Stimulated activated effector memory CD8-positive, alpha-beta T cell treated with anti-CD3 and anti-CD28 coated beads, Interleukin-12 subunit alpha, Interleukin-12 subunit beta, amount 100 ng/mL, for 72 hours (primary cell): ENCODE results near the gene FHOD3.

Experiments used
- ATAC-seq: fragments of 150-1000 bp; cut with Tn5 transposase; 2 replicates; pipeline ENCODE4 v1.10.0; 2021
- DNase-seq, 2 donors: peaks; one replicate each; pipeline ENCODE4 v3.0.0; 2021 to 2022; ENCODE audit warnings: low spot score in 2 of 2
- H3K27ac Mint-ChIP-seq: one replicate; pipeline ENCODE4 v1.8.0; 2022; ENCODE audit warnings: mild to moderate bottlenecking, mixed read lengths
- H3K36me3 Mint-ChIP-seq: one replicate; pipeline ENCODE4 v1.8.0; 2022; ENCODE audit warnings: mild to moderate bottlenecking, mixed read lengths
- H3K4me1 Mint-ChIP-seq: one replicate; pipeline ENCODE4 v1.8.0; 2022; ENCODE audit warnings: mixed read lengths
- H3K4me3 Mint-ChIP-seq: one replicate; pipeline ENCODE4 v1.8.0; 2022; ENCODE audit warnings: mild to moderate bottlenecking, mixed read lengths
- H3K9me3 Mint-ChIP-seq: one replicate; pipeline ENCODE4 v1.8.0; 2022; ENCODE audit warnings: mixed read lengths

The FHOD3 gene

GRCh38 chr18:36284268-36284667 lies 13.2 kb upstream of the FHOD3 start:
- DNase-seq (no peak), ATAC-seq (no peak)
- no peak overlapping the region for H3K27ac Mint-ChIP-seq
- H3K4me1 Mint-ChIP-seq: no peaks in the 10 kb centered on the region
- H3K9me3 Mint-ChIP-seq: no peaks in the 10 kb centered on the region
- no peak overlapping the region for H3K4me3 Mint-ChIP-seq
- no peaks in the 10 kb centered on the region for H3K36me3 Mint-ChIP-seq

GRCh38 chr18:36284671-36285295 lies 12.7 kb upstream of the FHOD3 start:
- no peak overlapping the region for H3K4me3 Mint-ChIP-seq
- H3K9me3 Mint-ChIP-seq: no peaks in the 10 kb centered on the region
- H3K27ac Mint-ChIP-seq: no peak overlapping the region
- ATAC-seq: peak; percentile 47
- H3K36me3 Mint-ChIP-seq: no peaks in the 10 kb centered on the region
- DNase-seq: peak in 1 of 2 donors; percentile 23
- H3K4me1 Mint-ChIP-seq: no peaks in the 10 kb centered on the region

GRCh38 chr18:36287653-36288052 lies 9.9 kb upstream of the FHOD3 start:
- Mint-ChIP-seq H3K9me3 (no peaks in the 10 kb centered on the region), H3K4me1 (no peaks in the 10 kb centered on the region), H3K27ac (no peak overlapping the region), H3K36me3 (no peaks in the 10 kb centered on the region), H3K4me3 (no peak overlapping the region)
- DNase-seq (no peak), ATAC-seq (no peak)

GRCh38 chr18:36288689-36289088 lies 8.8 kb upstream of the FHOD3 start:
- H3K27ac Mint-ChIP-seq: no peak overlapping the region
- no peaks in the 10 kb centered on the region for H3K4me1 Mint-ChIP-seq
- no peak overlapping the region for H3K4me3 Mint-ChIP-seq
- ATAC-seq: no peak
- H3K9me3 Mint-ChIP-seq: no peaks in the 10 kb centered on the region
- H3K36me3 Mint-ChIP-seq: no peaks in the 10 kb centered on the region
- DNase-seq: no peak

DNA sequence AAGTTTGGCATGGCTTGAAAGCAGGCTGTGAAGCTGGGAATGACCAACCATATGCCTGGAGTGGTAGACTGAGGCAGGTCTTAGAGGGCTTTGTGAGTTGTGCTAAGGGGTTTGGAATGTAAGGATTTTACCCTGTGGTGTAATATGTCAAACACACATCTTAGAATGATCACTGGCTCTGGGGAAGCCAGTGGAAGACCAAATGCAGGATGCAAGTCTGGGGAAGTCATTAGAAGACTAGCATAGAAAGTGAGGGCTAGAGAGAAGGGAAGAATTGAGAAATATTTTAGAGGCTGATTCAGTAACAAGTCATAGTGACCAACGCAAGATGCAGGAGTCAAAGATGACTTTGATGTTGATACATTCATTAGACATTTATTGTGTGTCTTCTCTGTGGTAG lies 3.5 kb upstream of the FHOD3 start:
- no peaks in the 10 kb centered on the region for H3K4me1 Mint-ChIP-seq
- H3K9me3 Mint-ChIP-seq: no peaks in the 10 kb centered on the region

GRCh38 chr18:36295214-36295613 lies 2.3 kb upstream of the FHOD3 start:
- Mint-ChIP-seq H3K4me3 (no peak overlapping the region), H3K36me3 (no peaks in the 10 kb centered on the region), H3K9me3 (no peaks in the 10 kb centered on the region), H3K4me1 (no peaks in the 10 kb centered on the region), H3K27ac (no peak overlapping the region)
- ATAC-seq (no peak), DNase-seq (no peak)

More for the DNA sequence above, 3.5 kb upstream of the FHOD3 start:
- Mint-ChIP-seq H3K4me3 (no peak overlapping the region), H3K36me3 (no peaks in the 10 kb centered on the region), H3K27ac (no peak overlapping the region)
- ATAC-seq (no peak), DNase-seq (no peak)

DNA sequence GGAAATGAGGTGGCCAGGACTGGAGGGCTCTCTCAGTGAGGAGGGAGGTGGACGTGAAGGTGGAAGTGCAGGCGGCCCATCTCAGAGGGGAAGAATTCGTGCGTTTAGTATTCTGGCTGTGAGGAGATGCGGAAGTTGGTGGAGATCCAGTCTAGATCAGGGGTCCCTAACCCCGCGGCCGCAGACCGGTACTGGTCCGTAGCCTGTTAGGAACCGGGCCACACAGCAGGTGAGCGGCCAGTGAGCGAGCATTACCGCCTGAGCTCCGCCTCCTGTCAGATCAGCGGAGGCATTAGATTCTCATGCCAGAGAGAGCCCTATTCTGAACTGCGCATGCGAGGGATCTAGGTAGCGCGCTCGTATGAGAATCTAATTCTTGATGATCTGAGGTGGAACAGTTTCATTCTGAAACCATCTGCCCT lies 1.6 kb upstream of the FHOD3 start:
- no peak for ATAC-seq
- H3K4me1 Mint-ChIP-seq: no peaks in the 10 kb centered on the region
- H3K4me3 Mint-ChIP-seq: no peak overlapping the region
- no peak for DNase-seq
- H3K36me3 Mint-ChIP-seq: no peaks in the 10 kb centered on the region
- no peak overlapping the region for H3K27ac Mint-ChIP-seq
- H3K9me3 Mint-ChIP-seq: no peaks in the 10 kb centered on the region

GRCh38 chr18:36296650-36297416 lies 680 bp upstream of the FHOD3 start:
- H3K9me3 Mint-ChIP-seq: no peaks in the 10 kb centered on the region
- no peaks in the 10 kb centered on the region for H3K4me1 Mint-ChIP-seq
- no peak overlapping the region for H3K4me3 Mint-ChIP-seq
- H3K36me3 Mint-ChIP-seq: no peaks in the 10 kb centered on the region
- DNase-seq (no peak), ATAC-seq (peak; percentile 16)
- H3K27ac Mint-ChIP-seq: no peak overlapping the region

- Mint-ChIP-seq H3K27ac (no peak overlapping the region), H3K4me1 (no peaks in the 10 kb centered on the region), H3K9me3 (no peaks in the 10 kb centered on the region), H3K4me3 (no peak overlapping the region), H3K36me3 (no peaks in the 10 kb centered on the region)
- DNase-seq (no peak), ATAC-seq (peak; percentile 9)
These were observed 721 bp downstream of the FHOD3 start for GRCh38 chr18:36298126-36298741.

GRCh38 chr18:36299015-36299414 lies 1.5 kb downstream of the FHOD3 start:
- no peak for ATAC-seq
- H3K36me3 Mint-ChIP-seq: no peaks in the 10 kb centered on the region
- H3K9me3 Mint-ChIP-seq: no peaks in the 10 kb centered on the region
- no peak overlapping the region for H3K4me3 Mint-ChIP-seq
- H3K27ac Mint-ChIP-seq: no peak overlapping the region
- no peaks in the 10 kb centered on the region for H3K4me1 Mint-ChIP-seq
- no peak for DNase-seq

DNA sequence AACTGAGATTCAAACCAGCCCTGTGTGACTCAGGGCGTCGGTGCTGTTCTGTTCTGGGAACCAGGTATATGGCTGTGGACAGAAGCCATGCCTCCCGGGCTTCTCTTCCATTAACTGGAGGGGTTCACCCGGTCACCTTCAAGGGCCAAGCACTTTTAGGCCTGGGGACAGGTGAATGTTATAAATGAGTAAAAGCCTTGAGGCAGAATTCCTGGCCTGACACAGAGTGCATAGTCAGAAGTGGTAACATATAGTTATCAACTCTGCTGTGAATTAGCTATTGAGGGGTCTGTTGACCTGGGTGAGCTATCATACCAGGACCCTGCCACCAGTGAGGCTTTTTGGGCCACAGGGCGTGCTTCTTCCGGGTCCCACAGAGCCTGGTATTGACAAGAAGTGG lies 2.7 kb downstream of the FHOD3 start:
- no peak for DNase-seq
- no peaks in the 10 kb centered on the region for H3K36me3 Mint-ChIP-seq
- H3K9me3 Mint-ChIP-seq: no peaks in the 10 kb centered on the region
- no peak overlapping the region for H3K4me3 Mint-ChIP-seq
- H3K27ac Mint-ChIP-seq: no peak overlapping the region
- H3K4me1 Mint-ChIP-seq: no peaks in the 10 kb centered on the region
- no peak for ATAC-seq

DNA sequence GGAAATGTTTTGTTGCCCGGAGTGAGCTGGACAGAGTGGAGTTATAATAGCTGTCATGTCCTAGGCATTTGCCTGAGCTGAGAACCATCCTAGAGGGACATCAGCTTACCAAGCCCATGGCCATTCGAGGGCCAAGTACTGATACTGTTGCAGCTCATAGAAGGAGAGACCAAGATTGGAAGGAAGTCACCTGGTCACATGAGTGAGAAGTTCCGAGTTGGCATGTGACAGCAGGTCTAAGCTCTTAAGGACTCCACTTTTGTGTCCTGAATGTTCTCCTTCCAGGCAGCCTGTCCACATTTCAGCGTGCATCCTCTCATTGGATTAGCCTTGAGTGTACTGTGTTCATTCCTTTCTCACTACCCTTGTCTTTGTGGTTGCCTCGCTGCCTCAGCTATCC lies 4.4 kb downstream of the FHOD3 start:
- Mint-ChIP-seq H3K36me3 (no peaks in the 10 kb centered on the region), H3K4me3 (no peak overlapping the region), H3K4me1 (no peaks in the 10 kb centered on the region), H3K9me3 (no peaks in the 10 kb centered on the region), H3K27ac (no peak overlapping the region)
- no peak for ATAC-seq
- DNase-seq: no peak

- H3K27ac Mint-ChIP-seq: no peak overlapping the region
- no peaks in the 10 kb centered on the region for H3K9me3 Mint-ChIP-seq
- H3K4me3 Mint-ChIP-seq: no peak overlapping the region
- ATAC-seq: no peak
- no peaks in the 10 kb centered on the region for H3K36me3 Mint-ChIP-seq
- no peak for DNase-seq
- H3K4me1 Mint-ChIP-seq: no peaks in the 10 kb centered on the region
These were observed 5.2 kb downstream of the FHOD3 start for GRCh38 chr18:36302676-36303075.

- no peaks in the 10 kb centered on the region for H3K4me1 Mint-ChIP-seq
- ATAC-seq (no peak), DNase-seq (no peak)
- H3K27ac Mint-ChIP-seq: no peak overlapping the region
- no peak overlapping the region for H3K4me3 Mint-ChIP-seq
- H3K36me3 Mint-ChIP-seq: no peaks in the 10 kb centered on the region
- no peaks in the 10 kb centered on the region for H3K9me3 Mint-ChIP-seq
These were observed 5.8 kb downstream of the FHOD3 start for GRCh38 chr18:36303211-36303844.

DNA sequence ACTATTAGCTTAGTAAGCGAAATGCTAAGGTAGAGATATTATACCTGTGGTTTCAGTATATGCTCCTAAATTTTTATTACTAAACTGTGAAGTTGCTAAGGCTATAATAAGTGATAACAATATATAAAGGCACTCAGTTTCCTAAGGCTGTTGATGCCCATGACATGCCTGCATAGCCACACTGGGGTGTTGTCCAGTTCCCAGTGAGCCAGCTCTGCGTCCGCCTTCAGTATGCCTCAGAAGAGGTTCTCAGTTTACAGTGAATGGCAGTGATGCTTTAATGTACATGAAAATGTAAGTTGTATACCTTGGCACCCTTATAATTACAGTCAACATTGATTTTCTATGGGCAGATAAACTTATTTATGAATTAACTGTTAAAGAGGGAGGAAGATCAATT lies 7.2 kb downstream of the FHOD3 start:
- Mint-ChIP-seq H3K36me3 (no peaks in the 10 kb centered on the region), H3K9me3 (no peaks in the 10 kb centered on the region), H3K4me3 (no peak overlapping the region), H3K27ac (no peak overlapping the region), H3K4me1 (no peaks in the 10 kb centered on the region)
- DNase-seq (no peak), ATAC-seq (no peak)

DNA sequence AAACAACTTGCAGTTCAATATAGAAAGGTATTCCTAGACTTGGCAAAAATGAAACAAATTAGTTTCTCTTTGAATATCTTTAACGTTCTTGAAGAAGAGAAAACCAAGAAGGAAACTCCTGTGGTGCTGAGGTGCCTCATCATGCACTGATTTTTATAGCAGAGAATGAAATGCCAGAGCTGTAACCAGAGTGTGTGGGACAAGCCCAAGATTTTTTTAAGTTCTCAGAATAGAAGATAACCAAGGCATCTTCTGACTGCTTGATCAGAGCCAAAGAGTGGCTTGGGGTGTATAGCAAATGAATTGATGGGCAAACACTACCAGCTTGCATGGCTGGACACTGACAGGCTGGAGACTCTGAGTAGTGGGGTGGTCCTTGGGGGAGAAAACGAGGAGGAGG lies 7.9 kb downstream of the FHOD3 start:
- no peak overlapping the region for H3K27ac Mint-ChIP-seq
- ATAC-seq (no peak), DNase-seq (no peak)

More for the DNA sequence above, 7.9 kb downstream of the FHOD3 start:
- H3K4me3 Mint-ChIP-seq: no peak overlapping the region
- no peaks in the 10 kb centered on the region for H3K4me1 Mint-ChIP-seq
- H3K9me3 Mint-ChIP-seq: no peaks in the 10 kb centered on the region
- no peaks in the 10 kb centered on the region for H3K36me3 Mint-ChIP-seq
